Subcutaneous adipose tissue (tissue), 4 donors: Measurements from ENCODE around the gene ABCC3. TPM values are rescaled to one million over a fixed set of nuclear protein-coding genes. Genes with fewer than 3 reads are reported as not detected.

ENCODE experiments used
- total RNA-seq, 4 donors: library from RNA; depleted of rRNA; stranded (reverse); fragments of >200 nt; gene quantifications; one replicate each; pipeline ENCODE4 v1.1.0, GENCODE V29; 2016
- TF ChIP-seq, protein P1 (sequence below): fragments of 450-650 bp; IDR thresholded peaks from one replicate; pipeline ENCODE4 v1.5.1; 2016; ENCODE audit warnings: low read depth, mild to moderate bottlenecking, control low read depth, antibody characterized with exemption, moderate library complexity

ABCC3 gene
- total RNA-seq, 4 donors from 2014 or later: 12.2 to 23.1 (median 15.5) TPM

DNA sequence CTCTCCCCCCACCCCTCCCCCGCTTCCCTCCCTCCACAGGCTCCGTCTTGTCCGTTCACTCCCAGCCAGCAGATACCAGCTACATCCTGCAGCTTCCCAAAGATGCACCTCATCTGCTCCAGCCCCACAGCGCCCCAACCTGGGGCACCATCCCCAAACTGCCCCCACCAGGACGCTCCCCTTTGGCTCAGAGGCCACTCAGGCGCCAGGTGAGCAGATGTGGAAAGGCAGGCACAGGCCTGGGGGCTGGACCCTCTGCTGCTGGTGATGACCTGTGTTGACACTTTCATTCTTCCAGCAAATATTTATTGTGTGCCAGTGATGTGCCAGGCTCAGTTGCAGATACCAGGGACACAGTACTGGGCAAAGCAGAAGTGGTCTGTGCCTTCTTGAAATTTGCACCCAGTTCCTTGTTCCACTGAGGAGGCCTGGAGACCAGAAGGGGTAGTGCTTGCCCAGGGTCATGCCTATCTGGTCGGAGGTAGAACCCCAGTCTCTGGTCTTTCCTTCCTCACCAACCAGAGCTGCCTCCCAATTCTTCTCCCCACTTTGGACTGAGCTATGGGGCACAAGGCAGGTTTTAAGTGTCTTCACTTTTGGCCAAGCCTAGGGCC, 10.3 kb upstream of the ABCC3 start:
- TF ChIP-seq, protein P1, sequence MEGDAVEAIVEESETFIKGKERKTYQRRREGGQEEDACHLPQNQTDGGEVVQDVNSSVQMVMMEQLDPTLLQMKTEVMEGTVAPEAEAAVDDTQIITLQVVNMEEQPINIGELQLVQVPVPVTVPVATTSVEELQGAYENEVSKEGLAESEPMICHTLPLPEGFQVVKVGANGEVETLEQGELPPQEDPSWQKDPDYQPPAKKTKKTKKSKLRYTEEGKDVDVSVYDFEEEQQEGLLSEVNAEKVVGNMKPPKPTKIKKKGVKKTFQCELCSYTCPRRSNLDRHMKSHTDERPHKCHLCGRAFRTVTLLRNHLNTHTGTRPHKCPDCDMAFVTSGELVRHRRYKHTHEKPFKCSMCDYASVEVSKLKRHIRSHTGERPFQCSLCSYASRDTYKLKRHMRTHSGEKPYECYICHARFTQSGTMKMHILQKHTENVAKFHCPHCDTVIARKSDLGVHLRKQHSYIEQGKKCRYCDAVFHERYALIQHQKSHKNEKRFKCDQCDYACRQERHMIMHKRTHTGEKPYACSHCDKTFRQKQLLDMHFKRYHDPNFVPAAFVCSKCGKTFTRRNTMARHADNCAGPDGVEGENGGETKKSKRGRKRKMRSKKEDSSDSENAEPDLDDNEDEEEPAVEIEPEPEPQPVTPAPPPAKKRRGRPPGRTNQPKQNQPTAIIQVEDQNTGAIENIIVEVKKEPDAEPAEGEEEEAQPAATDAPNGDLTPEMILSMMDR: no peak

DNA sequence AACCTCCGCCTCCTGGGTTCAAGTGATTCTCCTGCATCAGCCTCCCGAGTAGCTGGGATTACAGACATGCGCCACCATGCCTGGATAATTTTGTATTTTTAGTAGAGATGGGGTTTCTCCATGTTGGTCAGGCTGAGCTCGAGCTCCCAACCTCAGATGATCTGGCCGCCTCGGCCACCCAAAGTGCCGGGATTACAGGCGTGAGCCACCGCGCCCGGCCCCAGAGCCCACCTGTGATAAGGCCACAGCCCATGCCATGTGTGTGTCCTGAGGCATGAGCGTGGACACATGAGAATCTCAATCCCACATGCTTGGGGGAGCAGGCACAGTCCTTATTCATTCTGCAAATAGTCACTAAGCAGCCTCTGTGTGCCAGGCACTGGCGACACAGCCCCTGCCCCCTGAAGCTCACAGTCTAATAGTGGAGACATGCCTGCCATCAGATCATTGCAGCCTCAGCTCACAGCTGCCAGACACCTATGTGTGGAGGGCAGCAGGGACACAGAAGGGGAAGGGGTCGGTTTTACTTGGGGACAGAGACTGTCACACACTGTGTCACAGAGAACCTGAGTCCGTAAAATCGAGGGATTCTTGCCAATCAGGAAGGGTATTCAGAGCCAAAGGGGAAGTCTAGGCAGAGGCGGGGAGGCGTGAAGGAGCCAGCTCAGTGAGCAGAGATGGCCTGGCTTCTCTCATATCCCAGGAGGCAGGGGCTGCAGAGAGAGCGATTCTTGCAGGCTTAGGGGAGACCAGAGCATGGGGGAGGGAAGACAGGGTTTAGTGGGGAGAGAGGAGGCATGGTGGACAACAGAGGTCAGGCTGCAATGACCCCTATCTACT, 9.4 kb upstream of the ABCC3 start:
- TF ChIP-seq, protein P1: no peak

DNA sequence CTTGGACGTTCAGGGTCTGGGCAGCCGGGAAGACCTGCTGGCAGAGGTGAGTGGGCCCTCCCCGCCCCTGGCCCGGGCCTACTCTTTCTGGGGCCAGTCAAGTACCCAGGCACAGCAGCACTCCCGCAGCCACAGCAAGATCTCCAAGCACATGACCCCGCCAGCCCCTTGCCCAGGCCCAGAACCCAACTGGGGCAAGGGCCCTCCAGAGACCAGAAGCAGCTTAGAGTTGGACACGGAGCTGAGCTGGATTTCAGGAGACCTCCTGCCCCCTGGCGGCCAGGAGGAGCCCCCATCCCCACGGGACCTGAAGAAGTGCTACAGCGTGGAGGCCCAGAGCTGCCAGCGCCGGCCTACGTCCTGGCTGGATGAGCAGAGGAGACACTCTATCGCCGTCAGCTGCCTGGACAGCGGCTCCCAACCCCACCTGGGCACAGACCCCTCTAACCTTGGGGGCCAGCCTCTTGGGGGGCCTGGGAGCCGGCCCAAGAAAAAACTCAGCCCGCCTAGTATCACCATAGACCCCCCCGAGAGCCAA, 8.6 kb upstream of the ABCC3 start:
- TF ChIP-seq, protein P1: no peak

DNA sequence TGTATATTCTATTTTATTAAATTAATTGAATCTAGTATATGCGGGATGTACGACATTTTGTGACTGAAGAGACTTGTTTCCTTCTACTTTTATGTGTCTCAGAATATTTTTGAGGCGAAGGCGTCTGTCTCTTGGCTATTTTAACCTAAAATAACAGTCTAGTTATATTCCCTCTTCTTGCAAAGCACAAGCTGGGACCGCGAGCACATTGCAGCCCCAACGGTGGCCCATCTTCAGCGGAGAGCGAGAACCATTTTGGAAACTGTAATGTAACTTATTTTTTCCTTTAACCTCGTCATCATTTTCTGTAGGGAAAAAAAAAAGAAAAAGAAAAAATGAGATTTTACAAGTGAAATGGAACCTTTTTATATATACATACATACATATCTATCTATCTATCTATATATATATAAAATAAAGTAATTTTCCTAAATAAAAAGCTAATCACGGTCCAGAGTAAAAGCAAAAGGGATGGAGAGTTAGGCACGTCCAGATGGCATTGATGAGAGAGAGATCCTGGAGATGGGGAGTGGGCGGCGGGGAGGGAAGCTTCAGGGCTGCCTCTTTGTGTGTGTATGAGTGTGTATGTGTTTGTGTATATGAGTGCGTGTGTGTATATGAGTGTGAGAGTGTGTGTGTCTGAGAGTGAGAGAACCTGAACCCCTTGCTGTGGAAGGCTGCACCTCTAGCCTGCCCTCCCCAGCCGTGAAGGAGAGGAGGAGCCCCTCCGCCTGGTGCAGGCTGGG, 7.5 kb upstream of the ABCC3 start:
- TF ChIP-seq, protein P1: no peak

DNA sequence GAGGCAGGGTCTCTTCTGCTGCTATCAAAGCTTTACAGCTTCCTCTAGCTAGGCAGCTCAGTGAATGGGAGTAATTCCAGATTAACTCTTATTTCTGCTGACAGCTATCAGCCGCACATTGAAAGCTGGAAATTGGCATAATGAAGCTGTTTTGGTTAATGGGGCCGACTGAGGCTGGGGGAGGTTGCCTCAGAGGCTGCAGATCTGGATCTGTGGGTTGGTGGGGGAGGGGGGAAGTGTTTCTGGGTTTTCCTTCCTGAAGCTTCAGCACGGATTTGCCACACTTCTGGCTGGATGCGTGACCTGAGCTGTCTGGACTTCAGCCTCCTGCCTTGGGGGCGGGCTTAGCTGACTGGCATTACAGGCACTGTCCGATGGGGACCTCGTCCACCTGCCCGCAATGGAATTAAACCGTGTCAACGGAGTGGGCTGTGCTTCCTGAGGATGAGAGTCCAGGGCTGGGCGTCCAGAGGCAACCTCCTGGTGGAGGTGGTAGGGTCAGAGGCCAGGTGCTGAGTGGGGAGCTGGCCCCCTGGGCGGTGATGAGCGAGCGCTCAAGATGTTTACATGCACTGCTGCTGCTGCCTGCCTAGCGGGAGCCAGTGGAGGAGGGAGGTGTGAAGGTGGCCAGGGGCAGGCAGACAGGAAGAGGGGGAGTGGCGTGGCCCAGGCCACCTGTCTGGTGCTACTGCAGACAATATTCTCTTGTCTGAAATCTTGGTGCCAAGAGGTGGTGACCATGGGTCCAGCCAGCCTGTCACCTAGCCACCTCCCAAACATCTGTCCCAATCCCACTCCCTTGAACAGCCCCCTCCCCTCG, 6.7 kb upstream of the ABCC3 start:
- TF ChIP-seq, protein P1: no peak

DNA sequence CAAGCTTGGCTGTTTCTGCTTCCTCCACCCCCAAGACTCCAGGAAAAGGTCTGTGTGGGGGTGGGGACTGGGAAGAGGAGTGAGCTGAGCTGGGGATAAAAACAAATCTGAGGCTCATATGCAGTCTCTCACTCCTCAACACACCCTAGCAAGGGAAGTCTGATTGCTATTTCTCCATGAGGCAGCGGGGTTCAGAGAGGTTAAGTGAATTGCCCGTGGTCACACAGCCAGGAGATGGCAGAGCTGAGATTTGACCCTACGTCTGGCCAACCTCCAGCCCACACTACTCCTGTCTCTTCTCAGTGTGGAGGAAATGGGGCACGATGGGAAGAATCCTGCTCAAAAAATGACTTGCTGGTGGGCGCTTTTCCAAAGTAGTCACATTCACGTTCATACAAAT, 4.8 kb upstream of the ABCC3 start:
- TF ChIP-seq, protein P1: no peak
